Measurements from ENCODE around the gene ANKRD11. TPM values are rescaled to one million over a fixed set of nuclear protein-coding genes. Genes with fewer than 3 reads are reported as not detected.

Gene ANKRD11
- total RNA-seq, 1 experiment from 2014 or later, result 99.4 TPM

- no TSS peak for BruUV-seq (replicated peaks)
- POLR2A ChIA-PET, result interaction anchor here (0.7 kb wide), 1 partner anchor 11 kb away, joined by 21 read pairs; no protein-coding TSS in a partner anchor
- intact Hi-C loops (cut with micrococcal nuclease; ENCODE audit: unreplicated experiment), result no loop called here
- in situ Hi-C loops (cut with HindIII; ENCODE audit: low pct_unique_long_range_greater_than_20kb, low sequenced_read_pairs), result no loop called here
- CTCF ChIA-PET, result no interaction called here
- Histone ChIP-seq H3K36me3 (ENCODE audit: control insufficient read depth, insufficient read depth, low read length) (no peaks in the 10 kb centered on the region), H3K4me1 (ENCODE audit: control insufficient read depth, insufficient read depth, low read length) (peaks cover 55% of the 10 kb centered on the region), H3K27me3 (ENCODE audit: control insufficient read depth, insufficient read depth, low read length) (no peaks in the 10 kb centered on the region), H3K4me3 (ENCODE audit: low read depth in 2 of 2, low read length in 2 of 2) (no peak overlapping the region), H3K27ac (ENCODE audit: low read length) (no peak overlapping the region), H3K9me3 (ENCODE audit: control insufficient read depth, insufficient read depth, low read depth, low read length) (no peaks in the 10 kb centered on the region)
- no peak for TF ChIP-seq REST (IDR thresholded peaks at IDR 0.05; ENCODE audit: insufficient read depth in 1 of 2, low read depth in 2 of 2, low read length in 1 of 2)
- TF ChIP-seq TCF7L2 (IDR thresholded peaks at IDR 0.05; ENCODE audit: low read depth, low read length), result no peak
- no peak for TF ChIP-seq POLR2AphosphoS5 (IDR thresholded peaks at IDR 0.05; ENCODE audit: low read depth, low read length)
- TF ChIP-seq SIN3A (IDR thresholded peaks at IDR 0.05; ENCODE audit: borderline replicate concordance, insufficient read depth, low read depth, low read length), result no peak
- TF ChIP-seq CTCF (IDR thresholded peaks at IDR 0.05), result no peak
- DNase-seq (ENCODE audit: low read depth, low spot score) (no peak), ATAC-seq (no peak)
Observed at GRCh38 chr16:89367538-89367915, 122.8 kb downstream of the ANKRD11 start.

DNA sequence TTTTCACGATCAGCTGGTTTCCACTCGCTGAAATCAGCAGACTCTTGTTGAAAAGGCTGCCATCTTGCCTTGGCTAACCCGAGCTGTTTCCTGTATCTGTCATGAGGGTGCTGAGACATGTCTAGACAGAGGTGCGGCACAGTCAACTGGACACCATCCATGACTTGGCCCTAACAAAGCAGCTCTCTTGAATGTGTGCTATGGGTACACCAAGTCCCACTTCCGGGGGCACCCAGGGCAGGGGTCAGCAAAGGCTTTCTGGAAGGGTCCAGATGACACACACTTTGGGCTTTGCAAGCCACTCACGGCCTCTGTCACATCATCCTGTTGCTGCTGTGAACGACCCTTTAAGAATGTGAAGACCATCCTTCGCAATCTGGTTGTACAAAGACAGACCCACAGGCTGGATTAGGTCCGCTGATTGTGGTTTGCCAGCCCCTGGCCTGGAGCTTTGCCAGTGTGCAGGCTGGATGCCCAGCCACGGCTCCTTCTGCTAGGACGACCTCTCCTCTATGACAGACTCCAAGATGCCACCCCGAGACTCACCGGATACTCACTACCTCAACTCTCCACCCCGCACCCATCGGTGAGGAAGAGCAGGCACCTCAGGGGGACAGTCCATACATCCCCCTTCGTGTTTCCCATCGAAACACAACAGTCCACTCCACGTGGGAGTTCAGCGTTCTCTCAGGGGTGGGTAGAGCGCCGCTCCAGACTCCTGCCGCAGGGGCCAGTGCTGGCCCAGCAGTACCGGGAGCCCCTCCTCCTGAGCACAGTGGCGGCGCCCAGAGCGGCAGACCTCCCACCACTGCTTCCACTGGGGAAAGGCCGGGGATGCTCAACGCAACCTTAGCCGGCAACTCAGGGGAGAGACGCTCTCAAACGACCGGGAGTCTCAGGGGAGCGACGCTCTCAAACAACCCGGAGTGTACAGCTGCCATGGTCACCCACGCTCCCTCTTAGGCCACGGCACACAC, 123.5 kb downstream of the ANKRD11 start:
- ATAC-seq, result no peak
- peaks cover 57% of the 10 kb centered on the region for H3K4me1 ChIP-seq (ENCODE audit: control insufficient read depth, insufficient read depth, low read length)
- CTCF ChIA-PET, result no interaction called here

More for the DNA sequence above, 123.5 kb downstream of the ANKRD11 start:
- POLR2A ChIA-PET, result no interaction called here
- intact Hi-C loops (cut with micrococcal nuclease; ENCODE audit: unreplicated experiment), result no loop called here
- no peaks in the 10 kb centered on the region for H3K27me3 ChIP-seq (ENCODE audit: control insufficient read depth, insufficient read depth, low read length)
- no peak overlapping the region for H3K27ac ChIP-seq (ENCODE audit: low read length)
- H3K4me3 ChIP-seq (ENCODE audit: low read depth in 2 of 2, low read length in 2 of 2), result no peak overlapping the region
- no TSS peak for BruUV-seq (replicated peaks)
- in situ Hi-C loops (cut with HindIII; ENCODE audit: low pct_unique_long_range_greater_than_20kb, low sequenced_read_pairs), result no loop called here
- no peak for DNase-seq (ENCODE audit: low read depth, low spot score)
- no peaks in the 10 kb centered on the region for H3K9me3 ChIP-seq (ENCODE audit: control insufficient read depth, insufficient read depth, low read depth, low read length)
- no peaks in the 10 kb centered on the region for H3K36me3 ChIP-seq (ENCODE audit: control insufficient read depth, insufficient read depth, low read length)
- TF ChIP-seq SIN3A (IDR thresholded peaks at IDR 0.05; ENCODE audit: borderline replicate concordance, insufficient read depth, low read depth, low read length) (no peak), REST (IDR thresholded peaks at IDR 0.05; ENCODE audit: insufficient read depth in 1 of 2, low read depth in 2 of 2, low read length in 1 of 2) (no peak), CTCF (IDR thresholded peaks at IDR 0.05) (no peak), POLR2AphosphoS5 (IDR thresholded peaks at IDR 0.05; ENCODE audit: low read depth, low read length) (no peak), TCF7L2 (IDR thresholded peaks at IDR 0.05; ENCODE audit: low read depth, low read length) (no peak)

Measured in Panc1 (cell line).